Right atrium auricular region (tissue), 2 donors: ENCODE results near the gene ASGR1. TPM values are rescaled to one million over a fixed set of nuclear protein-coding genes. Genes with fewer than 3 reads are reported as not detected.
"Not testable (repeated sequence)": the region's sequence is repeated elsewhere in the genome, so short reads cannot be mapped to it uniquely, and the experiment has no call there.

ENCODE experiments used
- DNase-seq: peaks from one replicate; pipeline ENCODE4 v3.0.0-alpha.2; 2019; ENCODE audit warnings: low spot score
- H3K27ac ChIP-seq, 2 donors: fragments of 200-600 bp; sonication (generic); 1 replicate in 1 of 2; 2 replicates in 1 of 2; pipeline ENCODE4 v1.5.1; 2016 to 2019
- H3K27me3 ChIP-seq, 2 donors: fragments of 200-600 bp; sonication (generic); one replicate each; pipeline versions ENCODE4 v1.5.1 to v1.6.0; 2017 to 2019
- H3K36me3 ChIP-seq: fragments of 200-600 bp; sonication (generic); one replicate; pipeline ENCODE4 v1.5.1; 2016
- H3K4me1 ChIP-seq, 2 donors: fragments of 200-600 bp; sonication (generic); one replicate each; pipeline versions ENCODE4 v1.5.1 to v1.6.0; 2017 to 2019
- H3K4me3 ChIP-seq, 2 donors: fragments of 200-600 bp; sonication (generic); 1 replicate in 1 of 2; 2 replicates in 1 of 2; pipeline ENCODE4 v1.5.1; 2017 to 2019; ENCODE audit warnings: mild to moderate bottlenecking in 1 of 2, moderate library complexity in 1 of 2
- H3K9me3 ChIP-seq, 2 donors: fragments of 200-600 bp; sonication (generic); one replicate each; pipeline ENCODE4 v1.5.1; 2019
- CTCF ChIP-seq, 2 donors: fragments of 200-600 bp; sonication (generic); IDR thresholded peaks; one replicate each; pipeline ENCODE4 v1.5.1; 2019; ENCODE audit warnings: antibody characterized with exemption in 2 of 2
- total RNA-seq, 2 donors: library from RNA; depleted of rRNA; stranded (reverse); fragments of >200 nt; gene quantifications; one replicate each; pipeline ENCODE4 v1.1.0, GENCODE V29; 2016

The ASGR1 gene
- total RNA-seq, 2 donors from 2014 or later, result 1.6 TPM; not detected in 1

- H3K27me3 ChIP-seq, result no peaks in the 10 kb centered on the region
- peaks cover 0 to 11% of the 10 kb centered on the region in 2 donors for H3K9me3 ChIP-seq
- no peaks in the 10 kb centered on the region for H3K36me3 ChIP-seq
- H3K27ac ChIP-seq, result no peak overlapping the region
- no peak overlapping the region for H3K4me3 ChIP-seq
- H3K4me1 ChIP-seq, result peaks cover 0 to 21% of the 10 kb centered on the region in 2 donors
- TF ChIP-seq CTCF (IDR thresholded peaks at IDR 0.05), result no peak
- DNase-seq, result no peak
Observed at GRCh38 chr17:7174603-7175326, 4.4 kb downstream of the ASGR1 start.

- Histone ChIP-seq H3K36me3 (no peaks in the 10 kb centered on the region), H3K27me3 (no peaks in the 10 kb centered on the region), H3K4me3 (no peak overlapping the region), H3K9me3 (peaks cover 0 to 15% of the 10 kb centered on the region in 2 donors), H3K27ac (no peak overlapping the region), H3K4me1 (peaks cover 0 to 21% of the 10 kb centered on the region in 2 donors)
- peak in 1 of 2 donors; percentile 24 for TF ChIP-seq CTCF (IDR thresholded peaks at IDR 0.05)
- no peak for DNase-seq
Observed at GRCh38 chr17:7173687-7174602, 5.2 kb downstream of the ASGR1 start.

- H3K4me1 ChIP-seq, result peaks cover 0 to 14% of the 10 kb centered on the region in 2 donors
- peaks cover 0 to 15% of the 10 kb centered on the region in 2 donors for H3K9me3 ChIP-seq
- not testable (repeated sequence) for H3K4me3 ChIP-seq, H3K27me3 ChIP-seq, H3K36me3 ChIP-seq, DNase-seq, H3K27ac ChIP-seq
Observed at GRCh38 chr17:7172522-7173191, 6.5 kb downstream of the ASGR1 start.

GRCh38 chr17:7169565-7169908 lies 9.6 kb downstream of the ASGR1 start:
- H3K4me1 ChIP-seq, H3K4me3 ChIP-seq, H3K36me3 ChIP-seq, H3K27ac ChIP-seq, DNase-seq, H3K27me3 ChIP-seq: not testable (repeated sequence)
- peaks cover 0 to 15% of the 10 kb centered on the region in 2 donors for H3K9me3 ChIP-seq

GRCh38 chr17:7168841-7169564 lies 10.2 kb downstream of the ASGR1 start:
- not testable (repeated sequence) for DNase-seq

GRCh38 chr17:7167832-7168231 lies 11.3 kb downstream of the ASGR1 start:
- no peak for TF ChIP-seq CTCF (IDR thresholded peaks at IDR 0.05)
- no peak overlapping the region for H3K4me3 ChIP-seq
- peaks cover 0 to 15% of the 10 kb centered on the region in 2 donors for H3K9me3 ChIP-seq
- H3K36me3 ChIP-seq, result no peaks in the 10 kb centered on the region
- H3K4me1 ChIP-seq, result no peaks in the 10 kb centered on the region
- H3K27ac ChIP-seq, result no peak overlapping the region
- H3K27me3 ChIP-seq, result no peaks in the 10 kb centered on the region
- DNase-seq, result no peak

More at GRCh38 chr17:7168841-7169564, 10.2 kb downstream of the ASGR1 start:
- not testable (repeated sequence) for H3K27me3 ChIP-seq, H3K4me3 ChIP-seq, H3K4me1 ChIP-seq, H3K27ac ChIP-seq, H3K36me3 ChIP-seq
- H3K9me3 ChIP-seq, result peaks cover 0 to 15% of the 10 kb centered on the region in 2 donors
